Stomach (tissue), 9 donors: ENCODE measurements around the gene WDR27. TPM values are rescaled to one million over a fixed set of nuclear protein-coding genes. Genes with fewer than 3 reads are reported as not detected.
"Not testable (repeated sequence)": the region's sequence is repeated elsewhere in the genome, so short reads cannot be mapped to it uniquely, and the experiment has no call there.

Experiments
- DNase-seq, 2 donors: peaks; one replicate each; pipeline versions ENCODE4 v3.0.0 to v3.0.0-alpha.2; 2013 to 2019
- H3K27ac ChIP-seq, 5 donors: fragments of 200-600 bp in 4 of 5; sonication (generic) in 4 of 5; one replicate each; pipeline ENCODE4 v1.5.1; 2013 to 2019; ENCODE audit warnings: mild to moderate bottlenecking in 1 of 5, moderate library complexity in 1 of 5
- H3K27me3 ChIP-seq, 3 donors: fragments of 200-600 bp; sonication (generic); one replicate each; pipeline ENCODE4 v1.5.1; 2017 to 2019; ENCODE audit warnings: mixed run types in 1 of 3
- H3K36me3 ChIP-seq, 4 donors: fragments of 200-600 bp; sonication (generic); 1 replicate in 3 of 4; 2 replicates in 1 of 4; pipeline ENCODE4 v1.5.1; 2016 to 2019
- H3K4me1 ChIP-seq, 4 donors: fragments of 200-600 bp; sonication (generic); one replicate each; pipeline ENCODE4 v1.5.1; 2016 to 2019
- H3K4me3 ChIP-seq, 4 donors: fragments of 200-600 bp; sonication (generic) in 3 of 4; one replicate each; pipeline ENCODE4 v1.5.1; 2016 to 2019; ENCODE audit warnings: mild to moderate bottlenecking in 1 of 4
- H3K9me3 ChIP-seq, 4 donors: fragments of 200-600 bp; sonication (generic); one replicate each; pipeline ENCODE4 v1.5.1; 2016 to 2019
- EP300 ChIP-seq: sonication (generic); formaldehyde crosslinking; IDR thresholded peaks from one replicate; pipeline ENCODE4 v1.6.1; 2017; ENCODE audit warnings: antibody characterized with exemption
- POLR2A ChIP-seq, 4 donors: fragments of 450-650 bp; IDR thresholded peaks; one replicate each; pipeline ENCODE4 v1.6.1; 2016; ENCODE audit warnings: antibody characterized with exemption in 4 of 4, control low read depth in 2 of 4, mild to moderate bottlenecking in 1 of 4, moderate library complexity in 1 of 4
- POLR2AphosphoS5 ChIP-seq, 3 donors: sonication (generic); formaldehyde crosslinking; IDR thresholded peaks; one replicate each; pipeline ENCODE4 v1.6.1; 2016; ENCODE audit warnings: antibody characterized with exemption in 3 of 3
- WGBS, 5 donors: extraction: QIAGEN DNeasy Blood & Tissue Kit in 3 of 5; methylation state at CpG; one replicate each; pipeline versions ENCODE4 v1.1.5 to v1.1.7; 2013 to 2018; 5-methylcytosine and 5-hydroxymethylcytosine counted together
- intact Hi-C: fragments of 100-400 bp; cut with DNase I; formaldehyde crosslinking; loops from one replicate; pipeline ENCODE4 v1.15.1; 2023; ENCODE audit warnings: low total_unique reads
- polyA plus RNA-seq, 3 donors: library from polyadenylated mRNA; stranded (reverse); fragments of 200-250 nt; gene quantifications; one replicate each; pipeline ENCODE4 v1.2.3, GENCODE V29; 2013
- total RNA-seq, 5 donors: library from RNA; depleted of rRNA; stranded (reverse); fragments of >200 nt; gene quantifications; one replicate each; pipeline versions ENCODE4 v1.1.0 to v1.2.3, GENCODE V29; 2014 to 2016
- TF ChIP-seq, protein P1 (sequence below), 7 experiments: fragments of 450-650 bp in 4 of 7; fragments of 200-600 bp in 3 of 7; sonication (generic) in 3 of 7; IDR thresholded peaks; one replicate each; pipeline ENCODE4 v1.5.1; 2016 to 2019; ENCODE audit warnings: antibody characterized with exemption in 7 of 7, control low read depth in 2 of 7, mild to moderate bottlenecking in 1 of 7
- donor health status: healthy with polysubstance abuse.
- donor health status: Bipolar disorder and iron deficiency.
- donor health status: healthy.

Gene WDR27
- total and polyA plus RNA-seq, 8 donors: 4.9 to 271 (median 39.9) TPM

GRCh38 chr6:169472786-169473416 is 228.9 kb downstream of the WDR27 start:
- peak in 1 of 2 donors; percentile 42 for DNase-seq
- Histone ChIP-seq H3K4me1 (no peaks in the 10 kb centered on the region), H3K4me3 (no peak overlapping the region), H3K27me3 (no peaks in the 10 kb centered on the region), H3K36me3 (no peaks in the 10 kb centered on the region), H3K27ac (peak overlapping the region in 1 of 5 donors; percentile 9), H3K9me3 (peaks cover 0 to 39% (median 13%) of the 10 kb centered on the region in 4 donors)
- intact Hi-C loops: no loop called here
- WGBS, 5 donors: 74 to 87% (median 79%) methylated on average over 3 of the region's 3 CpGs
- no peak for TF ChIP-seq POLR2AphosphoS5 (IDR thresholded peaks at IDR 0.05)
- TF ChIP-seq, protein P1, sequence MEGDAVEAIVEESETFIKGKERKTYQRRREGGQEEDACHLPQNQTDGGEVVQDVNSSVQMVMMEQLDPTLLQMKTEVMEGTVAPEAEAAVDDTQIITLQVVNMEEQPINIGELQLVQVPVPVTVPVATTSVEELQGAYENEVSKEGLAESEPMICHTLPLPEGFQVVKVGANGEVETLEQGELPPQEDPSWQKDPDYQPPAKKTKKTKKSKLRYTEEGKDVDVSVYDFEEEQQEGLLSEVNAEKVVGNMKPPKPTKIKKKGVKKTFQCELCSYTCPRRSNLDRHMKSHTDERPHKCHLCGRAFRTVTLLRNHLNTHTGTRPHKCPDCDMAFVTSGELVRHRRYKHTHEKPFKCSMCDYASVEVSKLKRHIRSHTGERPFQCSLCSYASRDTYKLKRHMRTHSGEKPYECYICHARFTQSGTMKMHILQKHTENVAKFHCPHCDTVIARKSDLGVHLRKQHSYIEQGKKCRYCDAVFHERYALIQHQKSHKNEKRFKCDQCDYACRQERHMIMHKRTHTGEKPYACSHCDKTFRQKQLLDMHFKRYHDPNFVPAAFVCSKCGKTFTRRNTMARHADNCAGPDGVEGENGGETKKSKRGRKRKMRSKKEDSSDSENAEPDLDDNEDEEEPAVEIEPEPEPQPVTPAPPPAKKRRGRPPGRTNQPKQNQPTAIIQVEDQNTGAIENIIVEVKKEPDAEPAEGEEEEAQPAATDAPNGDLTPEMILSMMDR (IDR thresholded peaks at IDR 0.05): no peak

GRCh38 chr6:169470790-169471189 is 231.0 kb downstream of the WDR27 start:
- intact Hi-C loops: no loop called here
- H3K27me3 ChIP-seq: no peaks in the 10 kb centered on the region
- H3K36me3 ChIP-seq: peaks cover 0 to 7% (median 0%) of the 10 kb centered on the region in 4 donors
- peaks cover 7 to 44% (median 20%) of the 10 kb centered on the region in 4 donors for H3K9me3 ChIP-seq
- TF ChIP-seq POLR2AphosphoS5 (IDR thresholded peaks at IDR 0.05) (no peak), EP300 (no peak), POLR2A (IDR thresholded peaks at IDR 0.05) (no peak)
- TF ChIP-seq, protein P1 (IDR thresholded peaks at IDR 0.05): no peak
- 96 to 100% (median 98%) methylated on average over 2 of the region's 2 CpGs for WGBS, 5 donors
- H3K4me3 ChIP-seq: no peak overlapping the region
- DNase-seq: no peak
- H3K27ac ChIP-seq: no peak overlapping the region
- H3K4me1 ChIP-seq: no peaks in the 10 kb centered on the region

DNA sequence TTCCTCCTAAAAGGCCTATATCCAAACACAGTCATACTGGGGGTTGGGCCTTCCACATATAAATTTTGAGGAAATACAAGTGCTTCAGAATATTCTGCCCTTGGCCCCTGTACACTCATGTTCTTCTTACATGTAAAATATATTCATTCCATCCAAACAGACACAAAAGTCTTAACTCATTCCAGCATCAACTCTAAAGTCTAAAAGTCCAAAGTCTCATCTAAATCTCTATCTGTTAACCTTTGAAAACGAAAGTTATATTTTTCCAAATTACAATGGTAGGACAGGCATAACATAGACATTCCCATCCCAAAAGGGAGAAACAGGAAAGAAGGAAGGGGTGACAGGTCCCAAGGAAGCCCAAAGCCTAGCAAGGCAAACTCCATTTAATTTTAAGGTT is 232.8 kb downstream of the WDR27 start:
- no peaks in the 10 kb centered on the region for H3K27me3 ChIP-seq
- no peak for DNase-seq
- H3K4me3 ChIP-seq: no peak overlapping the region
- 78 to 87% (median 82%) methylated on average over 1 of the region's 1 CpG for WGBS, 5 donors
- H3K9me3 ChIP-seq: peaks cover 7 to 27% (median 14%) of the 10 kb centered on the region in 4 donors
- intact Hi-C loops: no loop called here
- TF ChIP-seq, protein P1 (IDR thresholded peaks at IDR 0.05): no peak
- TF ChIP-seq POLR2AphosphoS5 (IDR thresholded peaks at IDR 0.05): no peak
- no peak for TF ChIP-seq EP300
- no peak for TF ChIP-seq POLR2A (IDR thresholded peaks at IDR 0.05)
- H3K27ac ChIP-seq: no peak overlapping the region
- H3K36me3 ChIP-seq: peaks cover 0 to 7% (median 0%) of the 10 kb centered on the region in 4 donors
- no peaks in the 10 kb centered on the region for H3K4me1 ChIP-seq

- H3K27me3 ChIP-seq, H3K27ac ChIP-seq, H3K4me3 ChIP-seq, DNase-seq, intact Hi-C loops, H3K36me3 ChIP-seq, H3K4me1 ChIP-seq: not testable (repeated sequence)
- 83 to 91% (median 88%) methylated on average over 4 of the region's 4 CpGs for WGBS, 5 donors
- H3K9me3 ChIP-seq: peaks cover 7 to 21% (median 12%) of the 10 kb centered on the region in 4 donors
These were observed 234.1 kb downstream of the WDR27 start for GRCh38 chr6:169467755-169468154.

DNA sequence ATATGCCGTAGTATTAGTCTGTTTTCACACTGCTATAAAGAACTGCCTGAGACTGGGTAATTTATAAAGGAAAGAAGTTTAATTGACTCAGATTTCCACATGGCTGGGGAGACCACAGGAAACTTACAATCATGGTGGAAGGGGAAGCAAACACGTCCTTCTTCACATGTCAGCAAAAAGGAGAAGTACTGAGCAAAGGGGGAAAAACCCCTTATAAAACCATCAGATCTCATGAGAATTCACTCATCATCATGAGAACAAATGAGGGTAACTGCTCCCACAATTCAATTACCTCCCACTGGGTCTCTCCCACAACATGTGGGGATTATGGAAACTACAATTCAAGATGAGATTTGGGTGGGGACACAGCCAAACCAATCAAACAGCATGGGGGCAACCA is 235.6 kb downstream of the WDR27 start:
- peaks cover 7 to 21% (median 12%) of the 10 kb centered on the region in 4 donors for H3K9me3 ChIP-seq
- DNase-seq, H3K27me3 ChIP-seq, H3K4me1 ChIP-seq, intact Hi-C loops, H3K36me3 ChIP-seq, H3K4me3 ChIP-seq, H3K27ac ChIP-seq: not testable (repeated sequence)
- WGBS, 5 donors: 79 to 99% (median 89%) methylated on average over 2 of the region's 2 CpGs
